Upper lobe of left lung (tissue), 6 donors: ENCODE measurements around the gene ZGLP1. TPM values are rescaled to one million over a fixed set of nuclear protein-coding genes. Genes with fewer than 3 reads are reported as not detected.
A peak's percentile ranks its signal among the peaks of the same experiment; 100 is the strongest.

Experiments
- ATAC-seq, 2 donors: fragments of 200-7000 bp; cut with Tn5 transposase; one replicate each; pipeline ENCODE4 v1.9.1; 2022; ENCODE audit warnings: mild to moderate bottlenecking in 2 of 2, moderate library complexity in 2 of 2; ENCODE audit not compliant: low FRiP score in 2 of 2
- DNase-seq, 2 donors: peaks; one replicate each; pipeline ENCODE4 v3.0.0-alpha.2; 2019 to 2020
- H3K27ac ChIP-seq, 4 donors: fragments of 200-600 bp; sonication (generic); one replicate each; pipeline ENCODE4 v1.5.1; 2016 to 2019
- H3K27me3 ChIP-seq, 4 donors: fragments of 200-600 bp; sonication (generic); one replicate each; pipeline ENCODE4 v1.5.1; 2017 to 2019
- H3K36me3 ChIP-seq, 4 donors: fragments of 200-600 bp; sonication (generic); one replicate each; pipeline ENCODE4 v1.5.1; 2016 to 2019
- H3K4me1 ChIP-seq, 4 donors: fragments of 200-600 bp; sonication (generic); one replicate each; pipeline ENCODE4 v1.5.1; 2018 to 2019
- H3K4me3 ChIP-seq, 4 donors: fragments of 200-600 bp; sonication (generic); one replicate each; pipeline ENCODE4 v1.5.1; 2017 to 2019; ENCODE audit warnings: mild to moderate bottlenecking in 2 of 4, moderate library complexity in 1 of 4
- H3K9me3 ChIP-seq, 4 donors: fragments of 200-600 bp; sonication (generic); one replicate each; pipeline ENCODE4 v1.5.1; 2018 to 2019
- CTCF ChIP-seq, 6 experiments: fragments of 450-650 bp in 4 of 6; fragments of 200-600 bp in 2 of 6; sonication (generic) in 2 of 6; IDR thresholded peaks; one replicate each; pipeline ENCODE4 v1.5.1; 2016 to 2019; ENCODE audit warnings: antibody characterized with exemption in 6 of 6
- EP300 ChIP-seq, 4 donors: sonication (generic); formaldehyde crosslinking; IDR thresholded peaks; one replicate each; pipeline ENCODE4 v1.5.1; 2017; ENCODE audit warnings: antibody characterized with exemption in 4 of 4, control low read depth in 2 of 4
- POLR2A ChIP-seq, 4 donors: fragments of 450-650 bp; IDR thresholded peaks; one replicate each; pipeline ENCODE4 v1.5.1; 2016 to 2017; ENCODE audit warnings: antibody characterized with exemption in 4 of 4, mild to moderate bottlenecking in 2 of 4
- POLR2AphosphoS5 ChIP-seq, 2 donors: sonication (generic); formaldehyde crosslinking; IDR thresholded peaks; one replicate each; pipeline ENCODE4 v1.5.1; 2017; ENCODE audit warnings: antibody characterized with exemption in 2 of 2
- WGBS, 2 donors: methylation state at CpG; one replicate each; pipeline ENCODE4 v1.1.5; 2017 to 2018; 5-methylcytosine and 5-hydroxymethylcytosine counted together
- total RNA-seq, 6 donors: library from RNA; depleted of rRNA in 4 of 6; stranded (reverse); fragments of >200 nt in 4 of 6; gene quantifications; one replicate each; pipeline versions ENCODE4 v1.1.0 to v1.2.1, GENCODE V29; 2016 to 2021
- donor health status: DM: no; HTN: no; CAD: no; lungs with moderate emphysema.
- donor health status: DM: no; HTN: yes; CAD: no; lungs with severe emphysema.

ZGLP1 gene
- total RNA-seq, 6 donors from 2014 or later, result 1.8 to 21.6 (median 5.4) TPM

GRCh38 chr19:10315335-10316214 lies 6.0 kb upstream of the ZGLP1 start, which contains the start of gene FDX2:
TSS of gene FDX2 (minus strand) at chr19:10316015. CDS start at chr19:10315996, 19 bp downstream.
- Histone ChIP-seq H3K27ac (peak within 1 kb of the TSS in 3 of 4 donors; percentile 20 to 78 (median 50)), H3K4me1 (peaks cover 9 to 20% (median 16%) of the 10 kb centered on the region in 4 donors), H3K4me3 (peak within 1 kb of the TSS; percentile 74 to 90 (median 86)), H3K36me3 (peaks cover 11 to 50% (median 38%) of the 10 kb centered on the region in 4 donors), H3K9me3 (no peaks in the 10 kb centered on the region), H3K27me3 (no peaks in the 10 kb centered on the region)
- TF ChIP-seq POLR2AphosphoS5 (IDR thresholded peaks at IDR 0.05) (peak; percentile 52 to 53), EP300 (IDR thresholded peaks at IDR 0.05) (no peak), POLR2A (IDR thresholded peaks at IDR 0.05) (peak in 1 of 4 donors; percentile 43)
- ATAC-seq, result peak; percentile 72 to 95
- WGBS, 2 donors, result 2% methylated on average over 20 to 29 of the region's 55 CpGs
- peak; percentile 82 to 97 for DNase-seq

- H3K27ac ChIP-seq, result no peak overlapping the region
- no peak for DNase-seq
- no peaks in the 10 kb centered on the region for H3K9me3 ChIP-seq
- peaks cover 0 to 16% (median 8%) of the 10 kb centered on the region in 4 donors for H3K36me3 ChIP-seq
- TF ChIP-seq CTCF (IDR thresholded peaks at IDR 0.05) (no peak), POLR2AphosphoS5 (IDR thresholded peaks at IDR 0.05) (no peak), POLR2A (IDR thresholded peaks at IDR 0.05) (no peak), EP300 (IDR thresholded peaks at IDR 0.05) (no peak)
- WGBS, 2 donors, result 92 to 93% methylated on average over 5 of the region's 5 CpGs
- no peak for ATAC-seq
- H3K4me1 ChIP-seq, result no peaks in the 10 kb centered on the region
- H3K4me3 ChIP-seq, result no peak overlapping the region
- H3K27me3 ChIP-seq, result no peaks in the 10 kb centered on the region
Measured at GRCh38 chr19:10306327-10306726, 3.3 kb downstream of the ZGLP1 start.

- 69 to 71% methylated on average over 10 to 16 of the region's 17 CpGs for WGBS, 2 donors
- Histone ChIP-seq H3K9me3 (no peaks in the 10 kb centered on the region), H3K27me3 (no peaks in the 10 kb centered on the region), H3K36me3 (peaks cover 0 to 9% (median 4%) of the 10 kb centered on the region in 4 donors), H3K4me3 (no peak overlapping the region), H3K4me1 (no peaks in the 10 kb centered on the region), H3K27ac (no peak overlapping the region)
- DNase-seq (peak in 1 of 2 donors; percentile 67), ATAC-seq (peak in 1 of 2 donors; percentile 79)
- TF ChIP-seq POLR2A (IDR thresholded peaks at IDR 0.05), result no peak
- TF ChIP-seq POLR2AphosphoS5 (IDR thresholded peaks at IDR 0.05), result no peak
- TF ChIP-seq EP300 (IDR thresholded peaks at IDR 0.05), result no peak
- no peak for TF ChIP-seq CTCF (IDR thresholded peaks at IDR 0.05)
Measured at GRCh38 chr19:10305139-10305806, 4.3 kb downstream of the ZGLP1 start.

GRCh38 chr19:10299545-10300458 lies 9.8 kb downstream of the ZGLP1 start:
- DNase-seq, result no peak
- H3K27me3 ChIP-seq, result peaks cover 0 to 14% (median 5%) of the 10 kb centered on the region in 4 donors

More at GRCh38 chr19:10299545-10300458, 9.8 kb downstream of the ZGLP1 start:
- Histone ChIP-seq H3K27ac (no peak overlapping the region), H3K4me1 (peaks cover 13 to 15% (median 14%) of the 10 kb centered on the region in 4 donors), H3K4me3 (no peak overlapping the region), H3K36me3 (peaks cover 0 to 6% (median 0%) of the 10 kb centered on the region in 4 donors), H3K9me3 (no peaks in the 10 kb centered on the region)
- TF ChIP-seq EP300 (IDR thresholded peaks at IDR 0.05) (no peak), CTCF (IDR thresholded peaks at IDR 0.05) (no peak), POLR2A (IDR thresholded peaks at IDR 0.05) (no peak), POLR2AphosphoS5 (IDR thresholded peaks at IDR 0.05) (no peak)
- peak in 1 of 2 donors; percentile 37 for ATAC-seq
- WGBS, 2 donors, result 44 to 47% methylated on average over 12 to 14 of the region's 14 CpGs
